AG09319 (cell line): Measurements from ENCODE around the gene CCDC9.

Experiments used
- DNase-seq: peaks from one replicate; pipeline ENCODE4 v3.0.0-alpha.2; 2010; ENCODE audit warnings: low read depth; ENCODE audit errors: extremely low read depth
- TF ChIP-seq, protein P1 (sequence below): IDR thresholded peaks from 2 replicates; pipeline ENCODE4 v1.5.1; 2011; ENCODE audit warnings: low read depth, mild to moderate bottlenecking, inconsistent platforms, low read length, moderate library complexity

CCDC9 gene

DNA sequence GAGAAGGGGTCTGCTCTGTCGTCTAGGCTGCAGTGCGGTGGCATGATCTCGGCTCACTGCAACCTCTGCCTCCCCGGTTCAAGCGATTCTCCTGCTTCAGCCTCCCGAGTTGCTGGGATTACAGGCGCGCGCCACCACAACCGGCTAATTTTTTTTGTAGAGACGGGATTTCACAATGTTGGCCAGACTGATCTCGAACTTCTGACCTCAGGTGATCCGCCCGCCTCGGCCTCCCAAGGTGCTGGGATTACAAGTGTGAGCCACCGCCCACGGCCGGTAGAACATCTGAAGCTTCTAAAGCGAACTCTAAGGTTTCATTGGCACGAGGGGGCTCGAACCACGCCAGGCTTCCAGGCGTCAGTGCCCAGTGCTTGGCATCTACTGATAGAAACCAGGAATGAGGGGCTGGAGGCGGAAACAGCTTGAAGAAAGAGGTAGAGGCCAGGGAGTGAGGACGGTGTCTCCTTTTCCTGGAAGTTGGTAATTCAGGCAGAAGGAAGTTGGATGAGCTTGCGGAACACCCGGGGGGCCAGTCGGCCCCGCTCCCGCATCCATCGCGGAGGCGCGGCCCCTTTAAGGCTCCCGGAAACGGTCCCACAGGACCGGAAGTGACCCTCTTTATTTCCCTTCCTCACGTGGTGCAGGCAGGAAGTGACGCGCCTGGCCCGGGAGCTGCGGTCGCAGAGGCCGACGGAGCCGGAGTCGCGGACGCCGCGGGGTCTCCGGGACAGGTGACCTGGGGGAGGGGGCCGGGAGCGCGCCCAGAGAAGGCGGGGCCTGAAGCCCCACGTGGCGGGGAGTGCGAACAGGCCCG is at the start of gene CCDC9:
Gene CCDC9 (plus strand): TSS at position 647 of the 814 bp plus-strand sequence. CDS start 1,876 bp downstream, outside the sequence.
- TF ChIP-seq, protein P1, sequence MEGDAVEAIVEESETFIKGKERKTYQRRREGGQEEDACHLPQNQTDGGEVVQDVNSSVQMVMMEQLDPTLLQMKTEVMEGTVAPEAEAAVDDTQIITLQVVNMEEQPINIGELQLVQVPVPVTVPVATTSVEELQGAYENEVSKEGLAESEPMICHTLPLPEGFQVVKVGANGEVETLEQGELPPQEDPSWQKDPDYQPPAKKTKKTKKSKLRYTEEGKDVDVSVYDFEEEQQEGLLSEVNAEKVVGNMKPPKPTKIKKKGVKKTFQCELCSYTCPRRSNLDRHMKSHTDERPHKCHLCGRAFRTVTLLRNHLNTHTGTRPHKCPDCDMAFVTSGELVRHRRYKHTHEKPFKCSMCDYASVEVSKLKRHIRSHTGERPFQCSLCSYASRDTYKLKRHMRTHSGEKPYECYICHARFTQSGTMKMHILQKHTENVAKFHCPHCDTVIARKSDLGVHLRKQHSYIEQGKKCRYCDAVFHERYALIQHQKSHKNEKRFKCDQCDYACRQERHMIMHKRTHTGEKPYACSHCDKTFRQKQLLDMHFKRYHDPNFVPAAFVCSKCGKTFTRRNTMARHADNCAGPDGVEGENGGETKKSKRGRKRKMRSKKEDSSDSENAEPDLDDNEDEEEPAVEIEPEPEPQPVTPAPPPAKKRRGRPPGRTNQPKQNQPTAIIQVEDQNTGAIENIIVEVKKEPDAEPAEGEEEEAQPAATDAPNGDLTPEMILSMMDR, result no peak
- peak; percentile 92 for DNase-seq

DNA sequence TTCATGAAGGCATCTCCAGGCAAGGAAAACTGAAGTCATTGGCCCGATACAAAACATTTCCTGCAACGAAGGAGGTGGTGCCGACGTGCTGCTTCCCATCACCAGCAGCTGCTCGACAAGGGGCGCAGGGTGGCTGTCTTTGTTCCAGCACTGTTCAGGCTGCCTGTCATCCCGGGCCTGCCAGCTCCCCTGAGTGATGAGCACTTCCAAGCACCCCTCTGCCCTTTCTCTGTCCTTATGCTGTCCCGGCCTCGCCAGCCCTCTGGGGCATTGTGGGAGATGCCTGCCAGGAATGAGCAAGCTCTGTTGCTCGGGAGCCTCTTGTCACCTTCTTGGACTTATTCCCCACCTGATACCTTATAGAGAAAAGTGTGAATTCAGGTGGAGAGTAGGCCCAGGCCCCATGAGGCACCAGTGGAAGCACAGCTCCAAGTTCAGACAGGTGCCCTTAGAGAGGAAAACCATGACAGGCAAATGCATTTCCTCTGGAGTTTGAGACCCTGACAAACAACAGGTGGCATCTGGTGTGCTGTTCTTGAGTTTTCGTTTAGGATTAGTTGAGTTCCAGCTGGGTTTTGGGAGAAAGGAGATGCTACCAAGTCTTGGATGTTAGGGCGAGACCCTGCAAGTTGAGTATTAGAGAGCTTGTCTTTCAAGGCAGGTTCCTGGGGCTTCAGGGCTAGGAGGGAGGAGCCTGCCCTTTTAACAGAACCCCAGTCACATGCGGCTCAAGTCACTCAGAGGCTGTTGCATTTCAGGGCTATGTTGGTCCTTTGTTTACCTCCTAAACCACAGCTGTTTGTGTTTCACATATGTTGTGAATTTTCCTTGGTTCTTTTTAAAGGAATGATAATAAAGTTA is 46.8 kb upstream of the CCDC9 start:
- TF ChIP-seq, protein P1, result no peak
- DNase-seq, result peak; percentile 32

- no peak for DNase-seq
- TF ChIP-seq, protein P1, result no peak
These were observed 46.2 kb upstream of the CCDC9 start for GRCh38 chr19:47210180-47210490.

DNA sequence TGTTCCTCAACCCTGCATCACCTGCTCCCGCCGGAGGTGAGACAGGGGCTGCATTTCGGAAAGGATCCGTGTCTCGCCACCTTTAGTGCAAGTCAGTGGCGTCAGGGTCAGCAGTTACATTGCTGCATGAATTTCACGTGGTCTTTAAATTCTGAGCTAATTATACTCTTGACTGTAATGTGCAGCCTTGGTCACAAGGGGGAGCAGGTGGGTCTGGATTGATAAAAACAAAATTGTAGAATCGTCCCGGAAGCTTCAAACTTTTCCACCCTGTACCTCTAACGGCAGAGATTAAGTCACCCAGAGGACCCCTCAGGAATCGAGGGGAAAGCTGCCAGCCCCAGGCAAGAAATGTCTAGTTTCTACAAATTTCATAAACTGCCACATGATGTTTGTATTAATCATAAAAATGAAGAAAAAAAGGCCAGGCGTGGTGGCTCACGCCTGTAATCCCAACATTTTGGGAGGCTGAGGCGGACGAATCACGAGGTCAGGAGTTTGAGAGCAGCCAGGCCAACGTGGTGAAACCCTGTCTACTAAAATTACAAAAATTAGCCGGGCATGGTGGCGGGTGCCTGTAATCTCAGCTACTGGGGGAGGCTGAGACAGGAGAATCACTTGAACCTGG is 45.5 kb upstream of the CCDC9 start:
- TF ChIP-seq, protein P1, result peak; percentile 79
- DNase-seq, result peak; percentile 62

DNA sequence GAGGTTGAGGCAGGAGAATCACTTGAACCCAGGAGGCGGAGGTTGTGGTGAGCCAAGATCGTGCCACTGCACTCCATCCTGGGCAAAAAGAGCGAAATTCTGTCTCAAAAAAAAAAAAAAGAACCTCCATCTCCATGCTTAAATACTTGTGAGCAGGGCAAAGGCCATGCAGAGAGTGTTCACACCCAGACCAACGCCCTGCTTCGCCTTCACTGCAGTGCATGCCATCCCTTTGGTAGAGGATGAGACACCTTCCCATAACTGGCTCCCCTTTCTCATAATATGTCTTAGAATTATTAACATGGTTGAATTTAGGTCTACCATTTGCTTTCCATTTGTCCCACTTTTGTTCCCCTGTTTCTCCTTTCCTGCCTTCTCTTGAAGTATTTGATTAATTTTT is 40.7 kb upstream of the CCDC9 start:
- no peak for DNase-seq
- TF ChIP-seq, protein P1, result no peak

DNA sequence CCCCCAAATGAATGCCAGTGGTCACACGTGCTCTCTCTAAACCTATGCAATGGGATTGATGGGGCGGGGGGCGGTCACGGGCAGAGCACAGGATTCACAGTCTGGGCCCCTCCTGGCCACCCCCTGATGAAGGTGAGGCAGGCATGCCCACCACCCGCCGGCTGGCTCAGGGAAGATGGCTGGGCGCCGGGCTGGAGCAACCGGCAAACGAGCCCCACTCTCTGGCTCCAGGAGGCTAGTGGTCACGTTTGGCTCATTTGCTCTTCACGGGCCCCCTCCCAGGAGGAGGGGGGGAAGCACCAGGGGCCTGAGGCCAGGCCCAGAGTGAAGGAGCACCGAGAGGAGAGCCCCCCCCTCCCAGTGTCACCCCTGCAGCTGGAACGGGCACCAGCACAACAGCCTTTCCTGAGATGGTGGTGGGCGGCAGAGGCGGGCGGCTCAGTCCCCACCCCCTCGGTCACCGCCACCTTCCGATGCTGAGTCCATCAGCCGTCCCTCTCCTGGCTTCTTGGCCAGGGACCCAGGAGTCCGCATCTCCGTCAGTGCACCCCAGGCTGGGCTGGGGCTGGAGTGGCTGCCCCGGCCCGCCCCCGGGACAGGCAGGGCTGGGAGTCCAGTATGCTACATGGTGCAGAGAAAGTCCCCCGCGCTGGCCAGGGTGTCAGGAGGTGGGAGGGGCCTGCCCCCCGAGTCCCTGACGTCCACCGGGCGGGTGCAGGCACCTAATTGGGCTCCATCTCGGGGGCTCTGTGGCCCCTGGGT is 35.1 kb upstream of the CCDC9 start:
- TF ChIP-seq, protein P1, result no peak
- no peak for DNase-seq
